Tibial nerve (tissue), 4 donors: ENCODE measurements around the gene RSRC1.

ENCODE experiments used
- EP300 ChIP-seq, 2 donors: sonication (generic); formaldehyde crosslinking; IDR thresholded peaks; one replicate each; pipeline ENCODE4 v1.6.1; 2017; ENCODE audit warnings: antibody characterized with exemption in 2 of 2, mild to moderate bottlenecking in 1 of 2
- POLR2A ChIP-seq, 2 donors: fragments of 450-650 bp; IDR thresholded peaks; one replicate each; pipeline ENCODE4 v1.6.1; 2017; ENCODE audit warnings: antibody characterized with exemption in 2 of 2, mild to moderate bottlenecking in 2 of 2, moderate library complexity in 2 of 2
- TF ChIP-seq, protein P1 (sequence below), 5 experiments: fragments of 200-600 bp in 3 of 5; fragments of 450-650 bp in 2 of 5; sonication (generic) in 3 of 5; IDR thresholded peaks; one replicate each; pipeline ENCODE4 v1.5.1; 2016 to 2019; ENCODE audit warnings: antibody characterized with exemption in 5 of 5, mild to moderate bottlenecking in 3 of 5, moderate library complexity in 2 of 5

DNA sequence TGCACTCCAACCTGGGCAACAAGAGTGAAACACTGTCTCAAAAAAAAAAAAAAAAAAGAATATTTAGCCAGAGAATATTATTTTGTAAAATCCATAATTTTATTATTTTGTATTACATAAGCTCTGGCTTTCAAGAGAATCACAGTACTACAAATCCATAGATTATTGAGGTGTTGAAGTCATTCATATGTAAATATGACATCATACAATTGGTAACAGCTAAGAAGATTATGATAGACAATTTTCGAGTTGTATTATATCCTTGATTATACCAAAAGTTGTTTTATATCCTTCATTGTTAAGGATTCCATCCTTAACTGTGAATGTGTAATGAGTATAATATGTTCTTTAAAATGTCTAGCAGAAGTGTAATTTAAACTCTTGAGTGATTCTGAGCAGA is 464.8 kb downstream of the RSRC1 start:
- TF ChIP-seq POLR2A (IDR thresholded peaks at IDR 0.05) (no peak), EP300 (IDR thresholded peaks at IDR 0.05) (no peak)
- TF ChIP-seq, protein P1, sequence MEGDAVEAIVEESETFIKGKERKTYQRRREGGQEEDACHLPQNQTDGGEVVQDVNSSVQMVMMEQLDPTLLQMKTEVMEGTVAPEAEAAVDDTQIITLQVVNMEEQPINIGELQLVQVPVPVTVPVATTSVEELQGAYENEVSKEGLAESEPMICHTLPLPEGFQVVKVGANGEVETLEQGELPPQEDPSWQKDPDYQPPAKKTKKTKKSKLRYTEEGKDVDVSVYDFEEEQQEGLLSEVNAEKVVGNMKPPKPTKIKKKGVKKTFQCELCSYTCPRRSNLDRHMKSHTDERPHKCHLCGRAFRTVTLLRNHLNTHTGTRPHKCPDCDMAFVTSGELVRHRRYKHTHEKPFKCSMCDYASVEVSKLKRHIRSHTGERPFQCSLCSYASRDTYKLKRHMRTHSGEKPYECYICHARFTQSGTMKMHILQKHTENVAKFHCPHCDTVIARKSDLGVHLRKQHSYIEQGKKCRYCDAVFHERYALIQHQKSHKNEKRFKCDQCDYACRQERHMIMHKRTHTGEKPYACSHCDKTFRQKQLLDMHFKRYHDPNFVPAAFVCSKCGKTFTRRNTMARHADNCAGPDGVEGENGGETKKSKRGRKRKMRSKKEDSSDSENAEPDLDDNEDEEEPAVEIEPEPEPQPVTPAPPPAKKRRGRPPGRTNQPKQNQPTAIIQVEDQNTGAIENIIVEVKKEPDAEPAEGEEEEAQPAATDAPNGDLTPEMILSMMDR (IDR thresholded peaks at IDR 0.05), result no peak
